ENCODE measurements around the gene DTHD1.

Gene DTHD1

DNA sequence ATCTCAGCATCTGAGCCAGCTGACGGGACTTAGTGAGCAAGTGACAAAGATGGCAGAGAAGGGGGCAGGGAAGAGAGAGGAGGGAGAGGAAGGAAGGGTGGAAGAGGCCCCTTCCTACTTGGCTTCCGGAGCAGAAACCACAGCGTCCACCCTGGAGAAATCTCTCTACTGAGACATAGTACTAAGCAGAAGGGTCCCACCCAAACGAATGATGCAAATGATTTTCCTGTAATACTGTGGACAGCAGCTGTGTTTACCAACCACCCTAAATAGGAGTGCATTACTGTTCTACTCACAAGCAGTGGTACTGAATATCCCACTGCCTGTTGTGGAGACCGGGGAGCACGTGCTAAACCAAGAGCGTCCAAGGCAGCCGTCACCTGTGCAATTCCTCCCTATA, 29.4 kb downstream of the DTHD1 start:
- DNase-seq (ENCODE audit: low spot score) = no peak
- TF ChIP-seq, protein P1, sequence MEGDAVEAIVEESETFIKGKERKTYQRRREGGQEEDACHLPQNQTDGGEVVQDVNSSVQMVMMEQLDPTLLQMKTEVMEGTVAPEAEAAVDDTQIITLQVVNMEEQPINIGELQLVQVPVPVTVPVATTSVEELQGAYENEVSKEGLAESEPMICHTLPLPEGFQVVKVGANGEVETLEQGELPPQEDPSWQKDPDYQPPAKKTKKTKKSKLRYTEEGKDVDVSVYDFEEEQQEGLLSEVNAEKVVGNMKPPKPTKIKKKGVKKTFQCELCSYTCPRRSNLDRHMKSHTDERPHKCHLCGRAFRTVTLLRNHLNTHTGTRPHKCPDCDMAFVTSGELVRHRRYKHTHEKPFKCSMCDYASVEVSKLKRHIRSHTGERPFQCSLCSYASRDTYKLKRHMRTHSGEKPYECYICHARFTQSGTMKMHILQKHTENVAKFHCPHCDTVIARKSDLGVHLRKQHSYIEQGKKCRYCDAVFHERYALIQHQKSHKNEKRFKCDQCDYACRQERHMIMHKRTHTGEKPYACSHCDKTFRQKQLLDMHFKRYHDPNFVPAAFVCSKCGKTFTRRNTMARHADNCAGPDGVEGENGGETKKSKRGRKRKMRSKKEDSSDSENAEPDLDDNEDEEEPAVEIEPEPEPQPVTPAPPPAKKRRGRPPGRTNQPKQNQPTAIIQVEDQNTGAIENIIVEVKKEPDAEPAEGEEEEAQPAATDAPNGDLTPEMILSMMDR (conservative IDR thresholded peaks at IDR 0.05; ENCODE audit: low read depth) = no peak
- ChIA-PET CTCF (no interaction called here), POLR2A (ENCODE audit: low non-redundant PET) (no interaction called here)
- H3K27ac ChIP-seq = no peak overlapping the region

DNA sequence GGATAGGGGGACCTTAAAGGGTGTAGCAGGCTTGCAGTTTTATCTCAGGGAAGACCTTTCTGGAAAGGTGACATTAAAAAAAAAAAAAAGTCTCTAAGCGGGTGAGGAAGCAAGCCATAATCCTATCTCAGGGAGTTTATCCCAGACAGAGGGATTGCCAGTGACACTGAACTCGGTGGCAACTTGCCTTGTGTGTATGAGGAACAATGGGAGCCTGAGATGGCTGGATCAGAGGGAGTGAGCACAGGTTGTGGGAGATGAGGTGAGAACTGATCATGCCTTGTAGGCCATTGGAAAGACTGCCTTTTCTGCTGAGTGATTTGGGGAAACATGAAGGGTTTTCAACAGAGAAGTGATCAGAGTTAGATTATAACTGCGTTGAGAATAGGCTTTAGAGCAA, 31.1 kb downstream of the DTHD1 start:
- H3K27ac ChIP-seq = no peak overlapping the region
- CTCF ChIA-PET = interaction anchor here (0.5 kb wide), 1 partner anchor 1076 kb away, joined by 3 read pairs; no protein-coding TSS in a partner anchor
- TF ChIP-seq, protein P1 (conservative IDR thresholded peaks at IDR 0.05; ENCODE audit: low read depth) = no peak

DNA sequence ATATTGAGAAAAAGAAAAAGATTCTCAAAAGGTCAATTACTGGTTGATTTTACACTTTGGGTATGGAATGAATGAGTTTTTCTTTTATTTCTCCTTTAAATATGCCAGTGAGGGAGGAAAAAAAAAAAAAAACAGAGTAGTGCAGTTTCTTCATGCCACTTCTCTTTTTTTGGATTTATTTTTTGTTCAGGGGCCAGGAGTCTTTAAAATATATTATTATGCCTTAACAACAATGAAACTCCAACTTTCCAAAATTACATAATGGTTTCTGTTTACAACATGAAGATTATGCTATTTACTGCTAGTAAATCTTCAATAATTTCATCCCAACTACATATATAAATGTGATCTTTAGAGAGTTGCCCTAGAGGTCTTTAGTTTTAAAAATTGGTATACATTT, 31.9 kb downstream of the DTHD1 start:
- POLR2A ChIA-PET (ENCODE audit: low non-redundant PET) = no interaction called here
- no peak overlapping the region for H3K27ac ChIP-seq
- DNase-seq (ENCODE audit: low spot score) = no peak
- TF ChIP-seq, protein P1 (conservative IDR thresholded peaks at IDR 0.05; ENCODE audit: low read depth) = no peak
- CTCF ChIA-PET = no interaction called here

More for the DNA sequence above, 31.1 kb downstream of the DTHD1 start:
- POLR2A ChIA-PET (ENCODE audit: low non-redundant PET) = no interaction called here
- no peak for DNase-seq (ENCODE audit: low spot score)

DNA sequence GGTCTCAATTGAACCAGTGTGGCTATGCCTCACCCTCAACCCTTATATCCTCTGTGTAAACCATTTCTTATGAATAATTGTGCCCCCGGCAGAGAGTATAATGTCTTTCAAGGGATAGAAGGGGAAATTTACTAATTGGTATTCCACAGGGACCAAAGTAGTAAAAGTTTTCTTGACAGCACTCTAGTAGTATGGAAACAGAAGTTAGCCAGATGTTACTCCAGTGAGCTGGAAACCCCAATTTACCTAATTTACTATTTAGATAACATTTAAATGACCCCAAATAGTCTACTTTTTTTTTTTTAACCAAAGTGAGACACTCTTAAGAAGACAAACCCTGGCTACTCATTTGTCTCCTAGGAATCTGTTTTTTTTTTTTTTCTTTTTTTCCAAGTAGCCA, 32.3 kb downstream of the DTHD1 start:
- POLR2A ChIA-PET (ENCODE audit: low non-redundant PET) = no interaction called here
- TF ChIP-seq, protein P1 (conservative IDR thresholded peaks at IDR 0.05; ENCODE audit: low read depth) = no peak
- no peak overlapping the region for H3K27ac ChIP-seq
- CTCF ChIA-PET = no interaction called here
- no peak for DNase-seq (ENCODE audit: low spot score)

DNA sequence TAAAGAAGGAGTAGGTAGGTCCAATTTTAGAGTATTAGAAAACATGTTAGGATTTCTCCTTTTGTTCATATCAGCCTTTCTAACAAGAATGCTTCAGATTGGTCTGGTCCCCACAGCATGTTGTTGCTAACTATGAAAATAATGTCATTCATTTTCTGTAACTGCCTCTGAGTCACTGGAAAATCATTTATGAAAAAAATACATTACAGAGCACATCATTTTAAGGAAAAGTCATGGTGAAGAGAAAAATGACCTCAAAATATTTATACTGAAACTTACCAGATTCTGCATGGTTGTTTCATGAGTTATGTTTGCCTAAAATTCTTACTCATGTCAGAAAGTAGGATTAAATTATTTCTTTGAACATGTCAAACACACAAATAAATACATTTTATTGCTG, 35.2 kb downstream of the DTHD1 start:
- CTCF ChIA-PET = interaction anchor here (0.6 kb wide), 1 partner anchor 779 kb away, joined by 3 read pairs; no protein-coding TSS in a partner anchor
- POLR2A ChIA-PET (ENCODE audit: low non-redundant PET) = no interaction called here

DNA sequence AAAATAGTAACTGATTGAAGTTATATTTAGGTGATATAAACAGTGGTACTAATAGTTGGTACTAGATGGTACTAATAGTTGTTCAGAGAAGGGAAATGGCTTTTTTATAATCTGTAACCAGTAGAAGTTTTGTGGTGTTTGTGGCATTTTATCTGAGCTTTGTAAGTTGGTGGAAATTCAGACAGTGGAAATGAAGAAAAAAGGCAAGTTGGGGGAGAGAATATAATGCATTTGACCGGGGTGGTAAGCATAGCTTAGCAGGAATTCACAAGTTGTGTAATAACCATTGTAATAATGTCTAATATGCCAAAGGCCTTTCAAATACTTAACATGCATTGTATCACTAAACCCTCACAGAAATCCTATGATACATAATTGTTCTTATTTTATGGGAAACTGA, 36.3 kb downstream of the DTHD1 start:
- DNase-seq (ENCODE audit: low spot score) = no peak
- H3K27ac ChIP-seq = no peak overlapping the region
- CTCF ChIA-PET = no interaction called here
- TF ChIP-seq, protein P1 (conservative IDR thresholded peaks at IDR 0.05; ENCODE audit: low read depth) = no peak
- POLR2A ChIA-PET (ENCODE audit: low non-redundant PET) = no interaction called here

More for the DNA sequence above, 35.2 kb downstream of the DTHD1 start:
- TF ChIP-seq, protein P1 (conservative IDR thresholded peaks at IDR 0.05; ENCODE audit: low read depth) = no peak
- DNase-seq (ENCODE audit: low spot score) = no peak
- no peak overlapping the region for H3K27ac ChIP-seq

All from RWPE1 (cell line).